MM.1S (cell line): Measurements from ENCODE around the gene IPO11.

Source experiments
- DNase-seq: peaks from one replicate; pipeline ENCODE4 v3.0.0-alpha.2; 2015
- H2AFZ ChIP-seq: fragments of 300-600 bp; sonication (generic); 2 replicates; pipeline ENCODE4 v1.6.0; 2016; ENCODE audit warnings: antibody characterized with exemption, low read length
- H3F3A ChIP-seq: fragments of 300-600 bp; sonication (generic); 2 replicates; pipeline ENCODE4 v1.6.1; 2016; ENCODE audit warnings: mild to moderate bottlenecking, antibody characterized with exemption, low read length, moderate library complexity, mixed read lengths; ENCODE audit not compliant: insufficient read depth
- H3K27ac ChIP-seq: fragments of 300-600 bp; sonication (generic); 2 replicates; pipeline ENCODE4 v1.5.1; 2016; ENCODE audit warnings: mild to moderate bottlenecking, low read length
- H3K27me3 ChIP-seq: fragments of 300-600 bp; sonication (generic); replicated peaks from 2 replicates; pipeline ENCODE4 v1.6.0; 2016; ENCODE audit warnings: low read length; ENCODE audit not compliant: insufficient read depth
- H3K36me3 ChIP-seq: fragments of 300-600 bp; sonication (generic); replicated peaks from 2 replicates; pipeline ENCODE4 v1.6.1; 2016; ENCODE audit warnings: mild to moderate bottlenecking, low read length, mixed read lengths; ENCODE audit not compliant: insufficient read depth
- H3K4me1 ChIP-seq: fragments of 300-600 bp; sonication (generic); 2 replicates; pipeline ENCODE4 v1.6.1; 2016; ENCODE audit warnings: low read length, mixed read lengths
- H3K4me2 ChIP-seq: fragments of 300-600 bp; sonication (generic); 2 replicates; pipeline ENCODE4 v1.6.0; 2016; ENCODE audit warnings: low read depth, low read length
- H3K4me3 ChIP-seq: fragments of 300-600 bp; sonication (generic); 2 replicates; pipeline ENCODE4 v1.5.1; 2016; ENCODE audit warnings: low read length, mixed read lengths
- H3K79me2 ChIP-seq: fragments of 300-600 bp; sonication (generic); 2 replicates; pipeline ENCODE4 v1.6.1; 2016; ENCODE audit warnings: mixed run types, low read length, mixed read lengths
- H3K9ac ChIP-seq: fragments of 300-600 bp; sonication (generic); 2 replicates; pipeline ENCODE4 v1.6.1; 2016; ENCODE audit warnings: low read length, mixed read lengths
- H3K9me2 ChIP-seq: fragments of 300-600 bp; sonication (generic); replicated peaks from 2 replicates; pipeline ENCODE4 v1.6.1; 2016; ENCODE audit warnings: mild to moderate bottlenecking, low read length, mixed read lengths; ENCODE audit not compliant: insufficient read depth
- H3K9me3 ChIP-seq: fragments of 300-600 bp; sonication (generic); replicated peaks from 2 replicates; pipeline ENCODE4 v1.6.1; 2016; ENCODE audit warnings: mild to moderate bottlenecking, low read length, mixed read lengths; ENCODE audit not compliant: insufficient read depth
- H4K20me1 ChIP-seq: fragments of 300-600 bp; sonication (generic); 2 replicates; pipeline ENCODE4 v1.6.1; 2016; ENCODE audit warnings: mild to moderate bottlenecking, low read length, moderate library complexity, mixed read lengths; ENCODE audit not compliant: insufficient read depth
- EZH2 ChIP-seq: fragments of 300-600 bp; sonication (generic); optimal IDR thresholded peaks from 2 replicates; pipeline ENCODE3; 2017; ENCODE audit warnings: low read depth, mild to moderate bottlenecking, antibody characterized with exemption, low read length, mixed read lengths
- EZH2phosphoT487 ChIP-seq: fragments of 300-600 bp; sonication (generic); IDR thresholded peaks from 2 replicates; pipeline ENCODE4 v1.6.1; 2018; ENCODE audit warnings: antibody characterized with exemption, low read length
- TF ChIP-seq, protein P1 (sequence below): fragments of 300-600 bp; sonication (generic); IDR thresholded peaks from 2 replicates; pipeline ENCODE4 v1.5.1; 2016; ENCODE audit warnings: antibody characterized with exemption, low read length, mixed read lengths

IPO11 gene

DNA sequence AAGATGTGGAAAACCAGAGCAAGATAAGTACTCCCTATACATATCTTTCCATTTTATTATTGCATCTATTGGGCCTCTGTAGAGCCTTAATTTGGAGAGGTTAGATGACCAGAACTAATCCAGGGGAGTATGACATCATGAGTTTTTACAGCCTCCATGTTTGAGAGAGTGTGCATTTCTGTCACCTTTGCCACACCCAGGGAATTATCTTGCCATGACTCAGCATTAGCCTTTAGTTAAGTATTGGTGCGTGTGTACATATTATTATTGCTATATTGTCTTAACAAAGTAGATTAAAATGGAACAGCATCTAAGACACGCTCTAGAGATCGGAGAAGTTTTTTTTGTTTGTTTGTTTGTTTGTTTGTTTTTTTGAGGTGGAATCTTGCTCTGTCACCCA, 36.5 kb upstream of the IPO11 start:
- no peak overlapping the region for H3K9ac ChIP-seq
- no peak for DNase-seq
- H3K4me1 ChIP-seq: no peaks in the 10 kb centered on the region
- no peaks in the 10 kb centered on the region for H3K9me3 ChIP-seq
- H3K27me3 ChIP-seq: no peaks in the 10 kb centered on the region
- H4K20me1 ChIP-seq: no peaks in the 10 kb centered on the region
- H3K36me3 ChIP-seq: no peaks in the 10 kb centered on the region
- no peak overlapping the region for H2AFZ ChIP-seq
- no peaks in the 10 kb centered on the region for H3K79me2 ChIP-seq
- no peak overlapping the region for H3K4me3 ChIP-seq
- no peaks in the 10 kb centered on the region for H3F3A ChIP-seq
- H3K4me2 ChIP-seq: no peak overlapping the region
- no peak overlapping the region for H3K27ac ChIP-seq
- no peaks in the 10 kb centered on the region for H3K9me2 ChIP-seq
- TF ChIP-seq EZH2phosphoT487 (no peak), EZH2 (no peak)
- TF ChIP-seq, protein P1, sequence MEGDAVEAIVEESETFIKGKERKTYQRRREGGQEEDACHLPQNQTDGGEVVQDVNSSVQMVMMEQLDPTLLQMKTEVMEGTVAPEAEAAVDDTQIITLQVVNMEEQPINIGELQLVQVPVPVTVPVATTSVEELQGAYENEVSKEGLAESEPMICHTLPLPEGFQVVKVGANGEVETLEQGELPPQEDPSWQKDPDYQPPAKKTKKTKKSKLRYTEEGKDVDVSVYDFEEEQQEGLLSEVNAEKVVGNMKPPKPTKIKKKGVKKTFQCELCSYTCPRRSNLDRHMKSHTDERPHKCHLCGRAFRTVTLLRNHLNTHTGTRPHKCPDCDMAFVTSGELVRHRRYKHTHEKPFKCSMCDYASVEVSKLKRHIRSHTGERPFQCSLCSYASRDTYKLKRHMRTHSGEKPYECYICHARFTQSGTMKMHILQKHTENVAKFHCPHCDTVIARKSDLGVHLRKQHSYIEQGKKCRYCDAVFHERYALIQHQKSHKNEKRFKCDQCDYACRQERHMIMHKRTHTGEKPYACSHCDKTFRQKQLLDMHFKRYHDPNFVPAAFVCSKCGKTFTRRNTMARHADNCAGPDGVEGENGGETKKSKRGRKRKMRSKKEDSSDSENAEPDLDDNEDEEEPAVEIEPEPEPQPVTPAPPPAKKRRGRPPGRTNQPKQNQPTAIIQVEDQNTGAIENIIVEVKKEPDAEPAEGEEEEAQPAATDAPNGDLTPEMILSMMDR: no peak

GRCh38 chr5:62385131-62385530, 27.4 kb upstream of the IPO11 start:
- H3K4me1 ChIP-seq: no peaks in the 10 kb centered on the region
- TF ChIP-seq EZH2phosphoT487: no peak
- TF ChIP-seq EZH2: no peak
- TF ChIP-seq, protein P1: no peak
- H3K9me3 ChIP-seq: no peaks in the 10 kb centered on the region
- no peaks in the 10 kb centered on the region for H3K9me2 ChIP-seq
- H4K20me1 ChIP-seq: 0 out of 2 replicates have a peak, but pooled peaks cover 2% of the 10 kb centered on the region
- no peaks in the 10 kb centered on the region for H3F3A ChIP-seq
- H3K79me2 ChIP-seq: no peaks in the 10 kb centered on the region
- no peak overlapping the region for H3K27ac ChIP-seq
- H3K4me2 ChIP-seq: no peak overlapping the region
- H3K27me3 ChIP-seq: no peaks in the 10 kb centered on the region
- peaks cover 8% of the 10 kb centered on the region; the same call in 1 of the 2 replicates for H3K36me3 ChIP-seq
- no peak overlapping the region for H3K4me3 ChIP-seq
- no peak overlapping the region for H3K9ac ChIP-seq
- H2AFZ ChIP-seq: no peak overlapping the region
- no peak for DNase-seq

- Histone ChIP-seq H3K9me2 (no peaks in the 10 kb centered on the region), H3K79me2 (no peaks in the 10 kb centered on the region), H3K9me3 (no peaks in the 10 kb centered on the region), H2AFZ (no peak overlapping the region), H3K4me2 (no peak overlapping the region), H3K36me3 (peaks cover 8% of the 10 kb centered on the region; the same call in 1 of the 2 replicates), H3K27me3 (no peaks in the 10 kb centered on the region), H3K27ac (no peak overlapping the region), H3F3A (no peaks in the 10 kb centered on the region), H3K4me3 (no peak overlapping the region), H3K9ac (no peak overlapping the region), H3K4me1 (no peaks in the 10 kb centered on the region), H4K20me1 (0 out of 2 replicates have a peak, but pooled peaks cover 2% of the 10 kb centered on the region)
- no peak for TF ChIP-seq EZH2phosphoT487
- no peak for TF ChIP-seq EZH2
- TF ChIP-seq, protein P1: no peak
- DNase-seq: no peak
Measured at GRCh38 chr5:62385816-62386400, 26.7 kb upstream of the IPO11 start.
